Measurements from ENCODE around the gene CDK19. TPM values are rescaled to one million over a fixed set of nuclear protein-coding genes. Genes with fewer than 3 reads are reported as not detected.

Gene CDK19
- total RNA-seq, 1 donor from 2014 or later, result 34.4 TPM

- Histone ChIP-seq H3K4me3 (no peak overlapping the region), H3K36me3 (no peaks in the 10 kb centered on the region), H3K4me2 (no peak overlapping the region), H3K27ac (no peak overlapping the region), H3K27me3 (no peaks in the 10 kb centered on the region), H4K20me1 (ENCODE audit: low read depth) (no peaks in the 10 kb centered on the region), H3K79me2 (ENCODE audit: low read depth) (no peaks in the 10 kb centered on the region), H3K9me3 (ENCODE audit: low read depth) (no peaks in the 10 kb centered on the region), H3K4me1 (no peaks in the 10 kb centered on the region), H3F3A (ENCODE audit: low read depth) (no peaks in the 10 kb centered on the region), H2AFZ (replicated peaks) (no peak overlapping the region), H3K9ac (no peak overlapping the region)
- Mint-ChIP-seq H3K36me3 (peaks cover 25% of the 10 kb centered on the region), H3K9me3 (peaks cover 4% of the 10 kb centered on the region), H3K4me3 (no peak overlapping the region), H3K27ac (no peak overlapping the region), H3K4me1 (no peaks in the 10 kb centered on the region), H3K27me3 (ENCODE audit: insufficient read depth, low read depth) (peaks cover 2% of the 10 kb centered on the region)
- TF ChIP-seq EZH2 (IDR thresholded peaks at IDR 0.05) (no peak), EZH2phosphoT487 (IDR thresholded peaks at IDR 0.05) (no peak), CTCF (IDR thresholded peaks at IDR 0.05) (no peak)
- DNase-seq (ENCODE audit: low spot score), result no peak
Measured at GRCh38 chr6:110642711-110643110, 172.6 kb downstream of the CDK19 start.

GRCh38 chr6:110636781-110637180, 178.5 kb downstream of the CDK19 start:
- peaks cover 2% of the 10 kb centered on the region for H3K27me3 Mint-ChIP-seq (ENCODE audit: insufficient read depth, low read depth)
- TF ChIP-seq CTCF (IDR thresholded peaks at IDR 0.05), result no peak
- no peak for DNase-seq (ENCODE audit: low spot score)
- Histone ChIP-seq H3K36me3 (no peaks in the 10 kb centered on the region), H3K79me2 (ENCODE audit: low read depth) (no peaks in the 10 kb centered on the region), H3K4me3 (no peak overlapping the region), H3K27me3 (no peaks in the 10 kb centered on the region), H3K9me3 (ENCODE audit: low read depth) (no peaks in the 10 kb centered on the region), H3K27ac (no peak overlapping the region), H4K20me1 (ENCODE audit: low read depth) (no peaks in the 10 kb centered on the region), H3K4me2 (no peak overlapping the region), H3K9ac (no peak overlapping the region), H2AFZ (replicated peaks) (no peak overlapping the region), H3K4me1 (no peaks in the 10 kb centered on the region), H3F3A (ENCODE audit: low read depth) (no peaks in the 10 kb centered on the region)
- H3K4me1 Mint-ChIP-seq, result no peaks in the 10 kb centered on the region
- no peaks in the 10 kb centered on the region for H3K9me3 Mint-ChIP-seq
- no peak overlapping the region for H3K27ac Mint-ChIP-seq
- H3K36me3 Mint-ChIP-seq, result peaks cover 14% of the 10 kb centered on the region
- no peak overlapping the region for H3K4me3 Mint-ChIP-seq

- Histone ChIP-seq H2AFZ (replicated peaks) (no peak overlapping the region), H3K4me2 (no peak overlapping the region), H4K20me1 (ENCODE audit: low read depth) (no peaks in the 10 kb centered on the region), H3K36me3 (no peaks in the 10 kb centered on the region), H3K27me3 (no peaks in the 10 kb centered on the region), H3K4me1 (no peaks in the 10 kb centered on the region), H3K9ac (no peak overlapping the region), H3K27ac (no peak overlapping the region), H3F3A (ENCODE audit: low read depth) (no peaks in the 10 kb centered on the region), H3K9me3 (ENCODE audit: low read depth) (no peaks in the 10 kb centered on the region), H3K4me3 (no peak overlapping the region), H3K79me2 (ENCODE audit: low read depth) (no peaks in the 10 kb centered on the region)
- Mint-ChIP-seq H3K4me1 (no peaks in the 10 kb centered on the region), H3K27me3 (ENCODE audit: insufficient read depth, low read depth) (no peaks in the 10 kb centered on the region), H3K4me3 (no peak overlapping the region), H3K27ac (no peak overlapping the region), H3K36me3 (peaks cover 8% of the 10 kb centered on the region), H3K9me3 (no peaks in the 10 kb centered on the region)
- TF ChIP-seq EZH2 (IDR thresholded peaks at IDR 0.05), result no peak
- no peak for TF ChIP-seq CTCF (IDR thresholded peaks at IDR 0.05)
- no peak for TF ChIP-seq EZH2phosphoT487 (IDR thresholded peaks at IDR 0.05)
- DNase-seq (ENCODE audit: low spot score), result no peak
Measured at GRCh38 chr6:110635096-110635495, 180.2 kb downstream of the CDK19 start.
